Measurements from ENCODE around the gene LCE2D.
"Not testable (repeated sequence)": the region's sequence is repeated elsewhere in the genome, so short reads cannot be mapped to it uniquely, and the experiment has no call there.

The LCE2D gene, protein sequence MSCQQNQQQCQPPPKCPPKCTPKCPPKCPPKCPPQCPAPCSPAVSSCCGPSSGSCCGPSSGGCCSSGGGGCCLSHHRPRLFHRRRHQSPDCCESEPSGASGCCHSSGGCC

DNA sequence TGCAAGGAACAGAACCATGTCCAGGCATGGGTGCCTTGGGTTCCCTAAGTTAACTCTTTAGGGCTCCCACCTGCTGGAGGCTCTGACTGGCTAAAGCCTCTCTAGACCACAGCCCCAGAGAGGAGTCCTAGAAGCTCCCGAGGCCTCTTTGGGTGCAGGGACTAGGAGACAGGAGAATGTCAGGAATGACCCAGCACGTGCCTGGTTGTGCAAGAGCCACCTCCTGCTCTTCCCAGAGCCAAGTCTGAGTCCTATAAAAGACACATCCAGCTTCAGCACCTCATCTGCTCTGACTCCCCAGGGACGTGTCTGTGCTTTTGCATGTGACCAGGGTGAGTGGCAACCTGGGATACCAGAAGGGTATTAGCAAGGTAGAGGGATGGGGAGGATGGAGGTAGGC lies at the start of gene LCE2D:
Gene LCE2D, plus strand, starts transcription at position 283 of the 400 bp plus-strand sequence. CDS start 726 bp downstream, outside the sequence.
- no peak for DNase-seq (ENCODE audit: low spot score)

DNA sequence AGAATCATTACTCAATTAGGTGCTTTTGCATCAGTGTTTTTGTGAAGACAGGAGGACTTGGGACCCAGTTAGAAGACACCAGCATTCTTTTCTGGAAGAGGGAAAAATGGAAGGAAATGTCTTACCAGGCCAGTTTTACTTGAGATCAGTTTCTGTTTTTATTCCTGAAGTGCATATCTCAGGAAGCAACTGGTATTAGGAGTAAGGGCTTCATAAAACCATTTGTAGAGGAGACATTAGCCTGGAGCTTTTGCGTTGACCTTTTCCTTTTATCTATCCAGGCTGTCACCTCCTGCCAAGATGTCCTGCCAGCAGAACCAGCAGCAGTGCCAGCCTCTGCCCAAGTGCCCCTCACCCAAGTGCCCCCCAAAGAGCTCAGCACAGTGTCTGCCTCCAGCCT lies 49.7 kb upstream of the LCE2D start, which contains the start of gene LCE3B:
Gene LCE3B, plus strand, starts transcription at position 301 of the 400 bp plus-strand sequence. Its CDS starts 0 bp downstream, at position 301.
- no peak for DNase-seq (ENCODE audit: low spot score)

DNA sequence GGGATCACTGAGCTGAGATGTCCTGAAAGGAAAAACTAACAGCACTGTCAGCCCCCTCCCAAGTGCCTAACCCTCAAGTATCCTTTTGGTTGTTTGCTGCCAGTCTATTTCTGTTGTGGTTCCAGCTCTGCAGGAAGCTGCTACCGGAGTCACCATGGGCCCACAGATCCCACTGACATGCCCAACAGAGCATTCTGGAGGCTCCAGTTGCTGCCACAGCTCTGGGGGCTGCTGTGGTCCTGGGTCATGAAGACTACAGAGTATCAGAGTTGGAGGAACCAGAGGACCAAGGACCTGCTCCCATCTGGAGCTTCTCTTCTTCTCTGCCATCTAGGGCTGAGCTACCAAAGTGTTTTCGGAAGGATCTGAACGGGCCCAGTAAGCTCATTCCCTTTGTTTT lies 41.2 kb upstream of the LCE2D start:
- DNase-seq (ENCODE audit: low spot score) = no peak

DNA sequence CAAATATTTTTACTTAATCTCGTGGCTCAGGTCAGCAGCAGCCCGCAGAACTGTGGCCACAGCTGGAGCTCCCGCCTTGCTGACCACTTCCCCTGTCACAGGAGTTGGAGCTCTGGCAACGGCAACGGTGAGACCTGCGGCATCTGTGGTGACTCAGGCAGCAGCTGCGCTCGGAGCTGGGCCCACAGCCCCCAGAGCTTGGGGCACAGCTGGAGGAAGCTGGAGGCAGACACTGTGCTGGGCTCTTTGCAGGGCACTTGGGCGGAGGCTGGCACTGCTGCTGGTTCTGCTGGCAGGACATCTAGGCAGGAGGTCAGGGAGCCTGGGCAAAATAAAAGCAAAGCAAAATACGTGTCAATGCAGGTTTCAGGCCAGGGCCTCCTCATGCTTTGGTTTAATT lies 40.4 kb upstream of the LCE2D start, which contains the start of gene LCE3A:
Gene LCE3A, minus strand, starts transcription at position 301 of the 400 bp plus-strand sequence. Its CDS starts 0 bp downstream, at position 301.
- no peak for DNase-seq (ENCODE audit: low spot score)

DNA sequence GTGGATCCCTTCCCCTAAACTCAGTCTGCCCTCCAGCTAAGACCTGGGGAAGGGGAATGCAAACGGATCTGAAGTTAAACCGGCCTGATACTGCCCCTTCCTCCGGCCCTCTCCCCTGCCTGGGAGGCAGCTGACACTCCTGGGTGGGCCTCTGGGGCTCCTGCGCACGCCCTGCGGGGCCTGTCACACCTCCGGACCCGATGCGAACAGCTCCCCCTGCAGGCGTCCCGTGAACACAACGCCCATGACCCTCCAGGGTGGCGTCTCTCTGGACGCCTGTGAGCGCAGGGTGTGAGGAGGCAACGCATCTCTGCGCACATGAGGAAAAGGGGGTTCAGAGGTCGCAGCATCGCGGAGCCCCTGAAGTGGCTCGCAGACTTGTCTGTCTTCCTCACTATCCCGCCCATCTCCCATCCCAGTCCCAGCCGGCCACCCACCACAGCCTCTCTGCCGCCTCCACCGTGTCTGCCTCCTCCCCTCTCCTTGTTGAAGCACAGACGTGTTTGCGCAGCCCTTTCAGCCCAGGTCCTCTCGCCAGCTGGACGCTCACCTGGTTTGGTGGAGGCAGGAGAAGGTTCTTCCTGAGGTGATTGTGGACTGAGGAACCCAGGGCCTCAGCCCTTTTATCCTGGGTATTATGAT lies 39.9 kb upstream of the LCE2D start:
- no peak for DNase-seq (ENCODE audit: low spot score)

DNA sequence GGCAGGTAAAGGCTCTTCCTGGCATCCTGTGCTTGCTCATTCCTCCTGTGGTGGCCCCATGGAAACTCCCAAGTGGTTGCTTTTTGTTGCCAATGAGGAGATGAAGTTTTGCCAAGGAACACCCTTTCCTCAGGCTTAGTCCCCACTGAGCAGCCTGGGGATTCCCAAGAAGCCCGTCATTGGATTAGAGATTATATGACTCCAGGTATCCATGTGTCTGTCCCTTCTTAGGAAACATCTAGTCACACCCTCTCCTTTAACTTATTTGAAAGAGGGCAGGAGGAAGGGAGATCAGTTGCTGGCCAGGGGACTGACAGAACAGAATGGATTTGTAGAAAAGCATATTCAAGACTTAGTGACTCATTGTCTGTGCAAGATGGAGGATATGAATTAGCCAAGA lies 36.4 kb upstream of the LCE2D start:
- DNase-seq (ENCODE audit: low spot score) = no peak

DNA sequence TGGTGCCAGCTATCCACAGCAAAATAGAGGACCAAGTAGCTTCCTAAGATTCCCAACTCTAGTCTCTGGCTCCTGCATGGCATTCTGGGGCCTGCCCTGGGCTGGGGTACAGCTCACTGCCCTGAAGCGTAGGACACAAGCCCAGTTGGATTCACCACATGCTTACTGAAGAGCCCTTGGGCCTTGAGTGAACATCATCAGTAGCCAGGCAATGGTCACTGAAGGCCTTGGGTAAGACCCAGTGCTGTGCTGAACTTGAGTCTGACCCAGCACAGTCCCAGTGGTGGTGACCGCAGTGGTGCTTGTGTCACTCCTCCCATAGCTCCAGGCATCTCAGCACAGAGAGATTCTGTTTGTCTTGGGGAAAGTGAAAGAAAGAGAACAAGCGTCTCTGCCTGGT lies 32.6 kb upstream of the LCE2D start:
- no peak for DNase-seq (ENCODE audit: low spot score)

DNA sequence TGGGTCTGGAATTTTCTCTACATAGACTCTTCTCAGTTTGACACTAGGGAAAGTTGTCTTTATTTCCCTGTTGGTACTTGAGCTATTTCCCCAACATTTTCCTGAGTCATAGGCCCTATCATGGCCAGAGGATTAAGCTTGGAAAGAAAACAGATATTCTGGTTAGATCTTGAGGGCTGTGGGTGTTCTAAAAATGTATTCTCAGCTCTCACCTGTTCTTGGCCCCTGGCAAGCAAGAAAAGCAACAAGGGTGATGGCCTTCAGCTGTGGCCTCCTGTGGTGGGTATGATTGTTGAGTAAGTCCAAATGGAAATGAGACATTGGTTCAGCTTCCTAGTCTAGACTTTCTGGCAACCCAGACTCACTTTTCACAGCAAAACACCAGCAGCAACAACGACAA lies 22.8 kb upstream of the LCE2D start:
- DNase-seq (ENCODE audit: low spot score) = no peak

DNA sequence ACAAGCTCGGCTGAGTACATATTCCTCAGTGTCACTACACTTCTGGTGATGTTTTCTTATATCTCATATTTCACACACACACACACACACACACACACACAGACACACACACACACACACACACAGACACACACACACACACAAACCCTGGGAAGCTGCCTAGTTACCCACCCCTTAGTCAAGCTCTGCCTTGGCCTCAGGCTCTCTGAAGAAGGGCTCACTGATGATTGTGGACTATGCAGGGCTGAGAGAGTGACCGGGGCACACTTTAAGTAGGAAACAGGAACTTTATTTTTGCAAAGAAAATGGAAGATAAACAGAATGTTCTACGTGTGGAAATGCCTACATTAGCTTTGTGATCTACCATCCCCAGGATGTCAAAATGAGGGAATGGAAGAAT lies 19.2 kb upstream of the LCE2D start:
- no peak for DNase-seq (ENCODE audit: low spot score)

DNA sequence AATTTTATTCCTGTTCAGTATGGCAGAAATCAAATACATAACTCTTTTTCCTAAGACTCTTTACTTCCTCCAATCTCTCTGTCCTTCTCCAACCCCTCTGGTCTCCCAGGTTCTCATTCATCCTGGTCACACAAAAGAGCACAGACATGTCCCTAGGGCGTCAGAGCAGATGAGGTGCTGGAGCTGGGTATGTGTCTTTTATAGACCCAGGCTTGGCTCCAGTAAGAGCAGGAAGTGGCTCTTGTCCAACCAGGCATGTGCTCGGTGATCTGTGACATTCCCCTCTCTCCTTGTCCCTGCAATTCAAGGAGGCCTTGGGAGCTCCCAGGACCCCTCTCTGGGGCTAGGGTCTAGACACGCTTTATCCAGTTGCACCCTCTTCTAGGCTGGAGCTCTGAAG lies 18.0 kb upstream of the LCE2D start:
- DNase-seq (ENCODE audit: low spot score) = no peak

DNA sequence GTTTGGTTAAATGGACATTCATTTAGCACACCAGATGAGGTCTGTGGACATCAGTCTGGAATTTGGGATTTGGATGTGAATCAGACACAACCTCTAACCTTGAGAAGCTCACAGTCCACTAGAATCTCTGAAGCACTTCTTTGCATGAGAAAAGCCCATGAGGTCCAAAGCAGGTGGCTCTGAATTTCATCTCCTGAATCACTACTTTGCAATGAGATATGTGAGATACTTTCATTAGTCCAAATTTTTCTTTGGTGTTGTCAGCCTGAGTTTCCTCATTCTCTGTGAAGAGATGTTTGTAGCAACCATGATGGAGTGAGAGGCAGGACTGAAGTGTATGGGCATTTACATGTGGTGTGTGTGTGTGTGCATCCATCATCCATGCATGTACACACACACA lies 16.5 kb upstream of the LCE2D start:
- no peak for DNase-seq (ENCODE audit: low spot score)

DNA sequence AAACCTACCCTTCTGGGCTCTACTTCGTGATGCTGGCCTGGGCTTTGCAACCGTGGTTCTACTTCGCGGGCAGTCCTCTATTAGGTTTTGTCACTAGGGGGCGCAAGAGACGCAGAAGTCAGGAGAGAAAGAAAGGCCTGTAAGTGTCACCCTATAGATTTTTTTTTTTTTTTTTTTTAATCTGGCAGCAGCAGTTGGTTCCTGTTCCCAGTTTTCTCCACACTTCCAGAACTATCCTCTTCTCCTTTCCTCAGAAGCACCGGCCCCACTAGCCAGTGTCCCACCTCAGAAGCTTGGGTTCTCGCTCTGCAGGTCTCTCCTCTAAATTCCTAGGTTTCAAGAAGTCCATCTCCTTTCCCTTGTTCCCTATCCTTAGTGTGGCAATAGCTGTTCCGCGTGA lies 9.1 kb upstream of the LCE2D start:
- peak; percentile 53 for DNase-seq (ENCODE audit: low spot score)

DNA sequence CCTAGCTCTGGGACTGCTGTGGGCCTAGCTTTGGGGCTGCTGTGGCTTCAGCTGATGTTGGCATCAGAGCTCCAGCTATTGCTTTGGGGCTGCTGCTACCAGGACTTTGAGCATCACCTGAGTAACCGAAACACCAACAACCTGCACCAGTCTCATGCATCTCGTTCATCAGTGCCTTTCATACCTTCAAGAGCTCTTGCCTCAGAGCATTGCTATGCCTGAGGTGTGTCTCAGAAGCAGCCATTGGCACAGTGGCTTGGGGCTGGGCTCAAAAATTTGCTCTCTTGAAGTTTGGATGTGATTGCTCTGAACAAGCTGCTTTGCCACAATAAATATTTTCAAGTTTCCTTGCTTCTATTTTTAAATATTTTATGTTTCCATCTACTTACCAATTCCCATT lies 6.7 kb upstream of the LCE2D start:
- no peak for DNase-seq (ENCODE audit: low spot score)

DNA sequence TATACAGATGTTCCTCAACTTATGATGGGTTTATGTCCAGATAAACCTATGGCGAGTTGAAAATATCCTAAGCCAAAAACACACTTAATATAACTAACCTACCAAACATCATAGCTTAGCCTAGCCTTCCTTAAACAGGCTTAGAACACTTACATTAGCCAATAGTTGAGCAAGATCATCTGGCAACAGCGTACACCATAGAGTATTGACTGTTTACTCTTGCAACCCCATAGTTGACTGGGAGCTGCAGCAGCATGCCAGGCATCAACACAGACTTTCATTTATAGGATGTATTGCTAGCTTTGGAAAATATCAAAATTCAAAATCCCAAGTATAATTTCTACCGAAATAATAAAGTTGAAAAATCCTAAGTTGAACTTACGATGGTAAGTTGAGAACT lies 5.5 kb upstream of the LCE2D start:
- no peak for DNase-seq (ENCODE audit: low spot score)

DNA sequence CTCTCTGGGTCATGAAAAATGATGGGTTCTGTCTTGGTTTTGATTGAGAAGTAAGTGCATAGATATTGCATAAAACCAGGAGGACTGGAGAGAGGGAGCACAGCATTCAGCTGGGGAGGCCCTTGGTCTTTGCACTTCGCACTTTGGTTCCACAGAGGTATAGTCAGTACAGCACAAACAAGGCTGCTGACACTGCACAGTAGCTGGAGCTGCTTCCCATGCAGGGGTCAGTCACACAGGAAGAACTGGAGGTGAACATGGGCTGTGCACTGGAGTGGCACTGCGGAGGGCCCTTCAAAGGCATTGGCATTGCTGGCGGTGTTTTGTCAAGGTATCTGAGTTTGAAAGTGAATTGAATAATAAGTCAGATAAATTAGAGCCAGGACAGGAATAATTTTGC lies 4.5 kb upstream of the LCE2D start:
- DNase-seq (ENCODE audit: low spot score) = no peak

DNA sequence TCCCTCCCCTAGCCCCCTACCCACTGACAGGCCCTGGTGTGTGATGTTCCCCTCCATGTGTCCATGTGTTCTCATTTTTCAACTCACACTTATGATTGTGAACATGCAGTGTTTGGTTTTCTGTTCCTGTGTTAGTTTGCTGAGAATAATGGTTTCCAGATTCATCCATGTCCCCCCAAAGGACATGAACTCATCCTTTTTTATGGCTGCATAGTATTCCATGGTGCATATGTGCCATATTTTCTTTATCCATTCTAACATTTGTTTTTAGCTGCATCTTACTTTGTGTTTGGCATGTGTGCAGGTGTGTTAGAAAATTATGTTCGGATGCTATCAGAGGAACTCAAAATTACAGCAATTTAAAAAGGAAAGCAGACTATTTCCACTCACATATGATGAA lies 3.0 kb downstream of the LCE2D start:
- not testable (repeated sequence) for DNase-seq (ENCODE audit: low spot score)

DNA sequence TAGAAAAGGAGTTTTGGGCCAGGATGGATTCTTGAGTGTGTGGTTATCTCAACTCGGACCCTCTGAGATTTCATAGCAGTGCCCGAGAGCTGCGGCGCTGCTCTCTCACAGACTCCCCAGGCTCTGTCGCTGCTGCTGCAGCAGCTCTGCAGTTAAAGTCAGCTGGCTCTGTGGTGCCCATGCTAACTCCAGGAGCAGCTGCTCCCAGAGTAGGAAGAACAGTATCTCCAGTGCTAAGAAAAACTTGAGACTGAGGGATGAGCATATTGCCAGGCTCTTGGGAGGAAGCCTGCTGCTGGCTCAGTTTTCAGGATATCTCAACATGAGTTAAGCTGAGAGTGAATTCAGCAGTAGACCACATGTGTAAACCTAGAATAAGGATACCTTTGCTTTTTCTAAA lies 4.5 kb downstream of the LCE2D start:
- no peak for DNase-seq (ENCODE audit: low spot score)

DNA sequence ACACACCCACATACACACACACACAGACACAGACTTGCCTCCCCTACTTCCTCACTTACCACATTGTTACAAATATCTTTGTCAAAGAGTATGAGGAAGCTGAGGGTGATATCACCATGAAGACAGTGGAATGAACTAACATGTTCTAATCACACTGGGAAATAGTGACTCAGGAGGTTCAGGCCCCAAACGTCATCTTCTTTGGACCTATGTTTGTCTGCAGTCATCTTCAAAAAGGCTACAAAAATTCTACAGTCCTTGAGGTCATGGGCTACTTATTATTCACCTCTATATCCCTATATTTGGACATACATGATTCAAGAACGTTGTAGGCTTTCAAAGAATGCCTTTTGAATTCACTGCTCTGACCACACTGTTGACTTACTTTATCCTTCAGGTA lies 9.8 kb downstream of the LCE2D start:
- DNase-seq (ENCODE audit: low spot score) = no peak

DNA sequence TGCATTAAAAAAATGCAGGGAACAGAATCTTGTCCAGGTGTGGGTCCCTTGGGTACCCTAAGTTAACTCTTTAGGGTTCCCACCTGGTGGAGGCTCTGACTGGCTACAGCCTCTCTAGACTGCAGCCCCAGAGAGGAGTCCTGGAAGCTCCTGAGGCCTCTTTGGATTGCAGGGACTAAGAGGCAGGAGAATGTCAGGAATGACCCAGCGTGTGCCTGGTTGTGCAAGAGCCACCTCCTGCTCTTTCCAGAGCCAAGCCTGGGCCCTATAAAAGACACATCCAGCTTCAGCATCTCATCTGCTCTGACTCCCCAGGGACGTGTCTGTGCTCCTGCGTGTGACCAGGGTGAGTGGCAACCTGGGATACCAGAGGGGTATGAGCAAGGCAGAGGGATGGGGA lies 11.8 kb downstream of the LCE2D start, which contains the start of gene LCE2C:
Gene LCE2C, plus strand, starts transcription at position 297 of the 400 bp plus-strand sequence. CDS start 737 bp downstream, outside the sequence.
- not testable (repeated sequence) for DNase-seq (ENCODE audit: low spot score)

DNA sequence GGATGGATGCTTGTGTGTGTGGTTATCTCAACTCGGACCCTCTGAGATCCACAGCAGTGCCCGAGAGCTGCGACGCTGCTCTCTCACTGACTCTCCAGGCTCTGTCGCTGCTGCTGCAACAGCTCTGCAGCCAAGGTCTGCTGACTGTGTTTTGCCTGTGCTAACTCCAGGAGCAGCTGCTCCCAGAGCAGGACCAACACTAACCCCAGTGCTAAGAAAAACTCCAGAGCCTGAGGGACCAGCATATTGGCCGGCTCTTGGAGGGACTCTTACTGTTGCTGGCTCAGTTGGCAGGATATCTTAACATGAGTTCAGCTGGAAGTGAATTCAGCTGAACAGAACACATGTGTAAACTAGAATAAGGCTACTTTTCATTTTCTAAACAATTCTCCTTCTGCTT lies 16.3 kb downstream of the LCE2D start:
- no peak for DNase-seq (ENCODE audit: low spot score)

DNA sequence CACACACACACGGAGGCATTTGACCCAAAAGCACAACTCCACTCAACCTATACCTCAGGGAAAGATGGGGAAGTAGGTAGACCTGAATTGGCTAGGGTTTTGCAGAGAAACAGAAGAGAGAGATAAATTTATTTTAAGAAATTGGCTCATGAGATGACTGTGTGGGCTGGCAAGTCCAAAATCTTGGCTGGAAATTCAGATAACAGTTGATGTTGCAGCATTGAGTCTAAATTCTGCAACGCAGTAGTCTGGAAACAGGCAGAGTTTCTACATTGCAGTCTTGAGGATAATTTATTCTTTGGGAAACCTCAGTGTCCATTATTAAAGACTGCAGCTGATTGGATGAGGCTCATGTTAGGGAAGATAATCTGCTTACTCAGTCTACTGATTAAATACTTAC lies 18.4 kb downstream of the LCE2D start:
- no peak for DNase-seq (ENCODE audit: low spot score)

DNA sequence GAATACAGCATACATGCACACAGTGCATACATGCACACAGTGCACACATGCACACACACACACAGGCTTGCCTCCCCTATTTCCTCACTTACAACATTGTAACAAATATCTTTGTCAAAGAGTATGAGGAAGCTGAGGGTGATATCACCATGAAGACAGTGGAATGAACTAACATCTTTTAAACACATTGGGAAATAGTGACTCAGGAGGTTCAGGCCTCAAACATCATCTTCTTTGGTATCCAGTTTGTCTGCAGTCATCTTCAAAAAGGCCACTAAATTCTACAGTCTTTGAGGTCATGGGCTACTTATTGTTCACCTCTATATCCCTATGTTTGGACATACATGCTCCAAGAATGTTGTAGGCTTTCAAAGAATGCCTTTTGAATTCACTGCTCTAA lies 20.7 kb downstream of the LCE2D start:
- no peak for DNase-seq (ENCODE audit: low spot score)

DNA sequence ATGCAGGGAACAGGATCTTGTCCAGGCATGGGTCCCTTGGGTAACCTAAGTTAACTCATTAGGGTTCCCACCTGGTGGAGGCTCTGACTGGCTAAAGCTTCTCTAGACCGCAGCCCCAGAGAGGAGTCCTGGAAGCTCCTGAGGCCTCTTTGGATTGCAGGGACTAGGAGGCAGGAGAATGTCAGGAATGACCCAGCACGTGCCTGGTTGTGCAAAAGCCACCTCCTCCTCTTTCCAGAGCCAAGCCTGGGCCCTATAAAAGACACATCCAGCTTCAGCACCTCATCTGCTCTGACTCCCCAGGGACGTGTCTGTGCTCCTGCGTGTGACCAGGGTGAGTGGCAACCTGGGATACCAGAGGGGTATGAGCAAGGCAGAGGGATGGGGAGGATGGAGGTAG lies 22.6 kb downstream of the LCE2D start, which contains the start of gene LCE2B:
Gene LCE2B, plus strand, starts transcription at position 301 of the 400 bp plus-strand sequence. CDS start 721 bp downstream, outside the sequence.
- DNase-seq (ENCODE audit: low spot score) = not testable (repeated sequence)

Data from hematopoietic multipotent progenitor cell treated with erythropoietin and hydrocortisone succinate and interleukin-3 and kit ligand, for 17 days (in vitro differentiated cells).